SK-N-SH (cell line): ENCODE results near the gene GIT2. TPM values are rescaled to one million over a fixed set of nuclear protein-coding genes. Genes with fewer than 3 reads are reported as not detected.

ENCODE experiments used
- CTCF ChIA-PET: fragments of 300-600, 350-600 bp; formaldehyde crosslinking; extraction: SDS; loops from one replicate; lab custom pipeline; 2021; lab: Yijun Ruan, JAX
- POLR2A ChIA-PET: fragments of 350-600 bp; sonication (Branson Sonifier 250); formaldehyde crosslinking; extraction: SDS; loops from one replicate; lab custom pipeline; 2020; ENCODE audit warnings: antibody characterized with exemption, inconsistent platforms; lab: Yijun Ruan, JAX
- DNase-seq: peaks from one replicate; pipeline ENCODE4 v3.0.0; 2012
- H2AFZ ChIP-seq: fragments of 200-600 bp; sonication (generic); 2 replicates; pipeline ENCODE4 v1.8.1; 2016; ENCODE audit warnings: antibody characterized with exemption, mild to moderate bottlenecking, low read depth
- H3F3A ChIP-seq: fragments of 200-600 bp; sonication (generic); replicated peaks from 2 replicates; pipeline ENCODE3; 2016; ENCODE audit warnings: antibody characterized with exemption, mild to moderate bottlenecking; ENCODE audit not compliant: insufficient read depth
- H3K27ac ChIP-seq, 2 experiments: fragments of 200-500 bp in 1 of 2; fragments of 200-600 bp in 1 of 2; sonication (Bioruptor generic) in 1 of 2; sonication (generic), shearing (Covaris generic) in 1 of 2; 2 replicates each; pipeline versions ENCODE4 v1.5.1 to v1.6.1; 2014 to 2016; ENCODE audit warnings: low read depth in 2 of 2, inconsistent platforms in 1 of 2, low read length in 1 of 2, mild to moderate bottlenecking in 1 of 2, mixed read lengths in 1 of 2
- H3K27me3 ChIP-seq: fragments of 200-600 bp; sonication (generic), shearing (Covaris generic); 2 replicates; pipeline ENCODE4 v1.6.1; 2016; ENCODE audit warnings: mixed run types; ENCODE audit not compliant: insufficient read depth
- H3K36me3 ChIP-seq, 2 experiments: fragments of 200-500 bp in 1 of 2; fragments of 200-600 bp in 1 of 2; sonication (Bioruptor generic) in 1 of 2; sonication (generic) in 1 of 2; replicated peaks in 1 of 2; 2 replicates each; pipeline versions ENCODE3 to v1.5.1; 2014 to 2016; ENCODE audit warnings: low read length in 1 of 2, mild to moderate bottlenecking in 1 of 2; ENCODE audit not compliant: insufficient read depth in 2 of 2, control insufficient read depth in 1 of 2
- H3K4me1 ChIP-seq, 2 experiments: fragments of 200-500 bp in 1 of 2; fragments of 200-600 bp in 1 of 2; sonication (Bioruptor generic) in 1 of 2; sonication (generic), shearing (Covaris generic) in 1 of 2; 2 replicates each; pipeline versions ENCODE4 v1.5.1 to v1.6.1; 2014 to 2016; ENCODE audit warnings: low read depth in 1 of 2, low read length in 1 of 2, mixed run types in 1 of 2; ENCODE audit not compliant: insufficient read depth in 2 of 2, control insufficient read depth in 1 of 2
- H3K4me2 ChIP-seq: fragments of 200-600 bp; sonication (generic), shearing (Covaris generic); 2 replicates; pipeline ENCODE4 v1.6.1; 2017; ENCODE audit warnings: mixed run types
- H3K4me3 ChIP-seq, 2 experiments: fragments of 200-500 bp in 1 of 2; fragments of 200-600 bp in 1 of 2; sonication (Bioruptor generic) in 1 of 2; sonication (generic), shearing (Covaris generic) in 1 of 2; 2 replicates each; pipeline versions ENCODE4 v1.5.1 to v1.8.1; 2014 to 2016; ENCODE audit warnings: low read depth in 2 of 2, inconsistent platforms in 1 of 2, low read length in 1 of 2, mild to moderate bottlenecking in 1 of 2, mixed read lengths in 1 of 2, moderate library complexity in 1 of 2
- H3K79me2 ChIP-seq: fragments of 200-600 bp; sonication (generic); 2 replicates; pipeline ENCODE4 v1.8.1; 2017; ENCODE audit warnings: mild to moderate bottlenecking; ENCODE audit not compliant: insufficient read depth
- H3K9ac ChIP-seq: fragments of 200-600 bp; sonication (generic); 2 replicates; pipeline ENCODE4 v1.6.1; 2017; ENCODE audit warnings: mixed run types
- H3K9me2 ChIP-seq: fragments of 200-600 bp; sonication (generic); 2 replicates; pipeline ENCODE4 v1.6.1; 2017; ENCODE audit warnings: mixed run types
- H3K9me3 ChIP-seq: fragments of 200-600 bp; sonication (generic); 2 replicates; pipeline ENCODE4 v1.6.1; 2017; ENCODE audit warnings: mixed run types, mild to moderate bottlenecking, moderate library complexity
- H4K20me1 ChIP-seq: fragments of 200-600 bp; sonication (generic); 2 replicates; pipeline ENCODE4 v1.6.1; 2017; ENCODE audit warnings: mild to moderate bottlenecking, mixed run types; ENCODE audit not compliant: insufficient read depth
- CHD2 ChIP-seq: fragments of 150-350 bp; IDR thresholded peaks from 2 replicates; pipeline ENCODE4 v1.6.1; 2018; ENCODE audit warnings: low read length; ENCODE audit not compliant: partially characterized antibody
- ELF1 ChIP-seq: IDR thresholded peaks from 2 replicates; pipeline ENCODE4 v1.4.0; 2012
- EP300 ChIP-seq, 2 experiments: IDR thresholded peaks; 2 replicates each; pipeline versions ENCODE4 v1.4.0 to v1.6.1; 2012; ENCODE audit warnings: borderline replicate concordance in 1 of 2, low read depth in 1 of 2, low read length in 1 of 2
- NFIC ChIP-seq: IDR thresholded peaks from 2 replicates; pipeline ENCODE4 v1.4.0; 2012; ENCODE audit warnings: borderline replicate concordance
- NRF1 ChIP-seq: IDR thresholded peaks from 2 replicates; pipeline ENCODE4 v1.6.1; 2012; ENCODE audit warnings: low read depth, mild to moderate bottlenecking, low read length
- POLR2AphosphoS5 ChIP-seq: IDR thresholded peaks from 2 replicates; pipeline ENCODE4 v1.6.1; 2012; ENCODE audit warnings: low read depth, low read length
- RCOR1 ChIP-seq: fragments of 150-350 bp; IDR thresholded peaks from 2 replicates; pipeline ENCODE4 v1.6.1; 2017; ENCODE audit warnings: antibody characterized with exemption, low read length
- RFX5 ChIP-seq: IDR thresholded peaks from 2 replicates; pipeline ENCODE4 v1.6.1; 2012; ENCODE audit warnings: mild to moderate bottlenecking, improper control_type of control experiment, low read length
- SIN3A ChIP-seq: IDR thresholded peaks from 2 replicates; pipeline ENCODE4 v1.6.1; 2012; ENCODE audit warnings: low read depth, mild to moderate bottlenecking, low read length, moderate library complexity, borderline replicate concordance
- SMC3 ChIP-seq: IDR thresholded peaks from 2 replicates; pipeline ENCODE4 v1.6.1; 2012; ENCODE audit warnings: low read depth, low read length, improper control_type of control experiment
- TCF12 ChIP-seq: IDR thresholded peaks from 2 replicates; pipeline ENCODE4 v1.4.0; 2012
- USF1 ChIP-seq: IDR thresholded peaks from 2 replicates; pipeline ENCODE4 v1.4.0; 2012; ENCODE audit warnings: low read depth, borderline replicate concordance
- USF2 ChIP-seq: fragments of 150-350 bp; IDR thresholded peaks from 2 replicates; pipeline ENCODE4 v1.6.1; 2017; ENCODE audit warnings: antibody characterized with exemption, low read length, low read depth, borderline replicate concordance
- WGBS: methylation state at CpG from one replicate; pipeline ENCODE4 v1.1.6; 2017; ENCODE audit warnings: low lambda C conversion rate; 5-methylcytosine and 5-hydroxymethylcytosine counted together
- polyA plus RNA-seq, 3 experiments: library from polyadenylated mRNA; depleted of rRNA; stranded (reverse); fragments of >200 nt; gene quantifications; 2 replicates each; pipeline ENCODE4 v1.2.3, GENCODE V29; 2012
- TF ChIP-seq, protein P1 (sequence below): IDR thresholded peaks from 2 replicates; pipeline ENCODE4 v1.4.0; 2012; ENCODE audit warnings: low read depth

Gene GIT2
- polyA plus RNA-seq, 1 of the 3 experiments (the other 2 are of a cell fraction) = 21.2 TPM

DNA sequence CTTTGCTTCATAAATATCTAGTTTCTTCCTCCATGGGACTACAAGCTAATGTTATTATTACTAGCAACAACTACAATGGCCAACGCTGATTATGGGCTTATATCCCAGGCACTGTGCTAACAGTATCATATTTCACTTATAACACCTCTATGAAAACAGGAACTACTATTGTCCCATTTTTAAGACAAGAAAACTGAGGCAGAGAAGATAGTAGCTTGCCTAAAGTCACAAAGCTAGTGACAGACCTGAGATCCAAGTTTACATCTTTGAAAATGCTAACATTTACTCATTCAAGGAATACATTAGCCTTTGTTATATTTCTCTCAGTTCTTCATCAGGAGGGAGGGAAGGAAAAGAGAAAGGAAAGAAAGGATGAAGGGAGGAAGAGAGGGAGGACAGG is 32.8 kb downstream of the GIT2 start (continued):
- no peak for TF ChIP-seq TCF12
- no peak for TF ChIP-seq USF2
- TF ChIP-seq NFIC = no peak

DNA sequence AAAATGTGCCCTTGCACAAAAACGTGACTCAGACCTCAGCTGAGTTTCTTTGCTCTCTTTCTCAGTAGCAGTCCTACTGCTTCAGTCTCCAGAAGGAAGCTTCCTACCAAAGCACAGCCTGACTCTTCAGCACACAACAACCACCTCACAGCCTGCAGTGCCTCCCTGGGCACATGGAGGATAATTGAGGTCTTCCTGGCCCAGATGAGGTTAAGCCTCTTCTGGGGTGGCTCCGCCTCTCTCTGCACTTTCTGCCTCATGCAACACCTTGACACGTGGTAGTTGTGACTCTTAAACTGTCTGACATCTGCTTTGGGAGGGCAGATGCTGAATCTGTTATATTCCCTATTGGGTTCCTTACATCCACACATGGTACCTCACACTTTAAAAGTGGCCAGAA is 33.8 kb downstream of the GIT2 start:
- H3K9me3 ChIP-seq = no peaks in the 10 kb centered on the region
- H3K27me3 ChIP-seq = no peaks in the 10 kb centered on the region
- POLR2A ChIA-PET = no interaction called here
- no peaks in the 10 kb centered on the region for H4K20me1 ChIP-seq
- no peak overlapping the region for H3K27ac ChIP-seq
- H2AFZ ChIP-seq = no peak overlapping the region
- H3K4me2 ChIP-seq = no peak overlapping the region
- WGBS = 81% methylated on average over 3 of the region's 3 CpGs
- H3K79me2 ChIP-seq = no peaks in the 10 kb centered on the region
- no peaks in the 10 kb centered on the region for H3K9me2 ChIP-seq
- TF ChIP-seq ELF1 = no peak
- TF ChIP-seq POLR2AphosphoS5 = no peak
- TF ChIP-seq RCOR1 = no peak
- no peak for TF ChIP-seq USF1
- TF ChIP-seq, protein P1, sequence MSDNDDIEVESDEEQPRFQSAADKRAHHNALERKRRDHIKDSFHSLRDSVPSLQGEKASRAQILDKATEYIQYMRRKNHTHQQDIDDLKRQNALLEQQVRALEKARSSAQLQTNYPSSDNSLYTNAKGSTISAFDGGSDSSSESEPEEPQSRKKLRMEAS = no peak
- TF ChIP-seq EP300 (IDR thresholded peaks at IDR 0.05; ENCODE audit: borderline replicate concordance in 1 of 2, low read depth in 1 of 2, low read length in 1 of 2) = no peak
- no peak for TF ChIP-seq CHD2
- no peak for TF ChIP-seq RFX5
- TF ChIP-seq SMC3 = no peak
- TF ChIP-seq USF2 = no peak
- no peak for TF ChIP-seq NRF1
- TF ChIP-seq, all 33 proteins: peak for 0
- Histone ChIP-seq H3K36me3 (peaks cover 41 to 58% of the 10 kb centered on the region in 2 experiments), H3K9ac (no peak overlapping the region), H3F3A (peaks cover 6% of the 10 kb centered on the region), H3K4me3 (no peak overlapping the region), H3K4me1 (no peaks in the 10 kb centered on the region)
- CTCF ChIA-PET = no interaction called here
- DNase-seq = no peak

DNA sequence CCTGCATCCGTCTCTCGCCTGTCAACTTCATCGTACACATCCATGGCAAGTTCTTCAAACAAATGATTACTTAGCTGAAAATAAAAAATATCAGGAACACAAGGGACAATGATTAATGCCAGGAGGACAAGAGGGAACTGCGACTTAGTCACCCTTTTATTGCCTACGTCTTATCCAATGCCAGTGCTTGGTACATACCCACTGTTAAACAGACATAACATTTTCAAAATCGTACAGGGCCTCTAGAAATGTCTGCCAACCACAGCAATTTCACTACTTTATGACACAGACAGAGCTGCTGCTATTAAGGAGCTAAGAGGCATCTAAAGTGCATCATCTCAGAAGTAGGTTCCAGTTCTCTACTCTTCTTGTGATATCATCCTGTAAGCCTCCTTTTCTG is 34.6 kb downstream of the GIT2 start:
- H3K9ac ChIP-seq = no peak overlapping the region
- no peaks in the 10 kb centered on the region for H3K9me3 ChIP-seq
- H3K4me1 ChIP-seq = no peaks in the 10 kb centered on the region
- no peaks in the 10 kb centered on the region for H4K20me1 ChIP-seq
- no peak for TF ChIP-seq NRF1
- TF ChIP-seq USF2 = no peak
- no peak for TF ChIP-seq SIN3A
- CTCF ChIA-PET = interaction anchor here (1.1 to 1.4 kb wide), 2 partner anchors 10 to 21 kb away, joined by 3 read pairs; no protein-coding TSS in a partner anchor
- no peaks in the 10 kb centered on the region for H3K9me2 ChIP-seq
- DNase-seq = no peak
- H3K36me3 ChIP-seq = peaks cover 35 to 53% of the 10 kb centered on the region in 2 experiments
- POLR2A ChIA-PET = no interaction called here
- no peak overlapping the region for H3K4me2 ChIP-seq
- WGBS = 92% methylated on average over 6 of the region's 6 CpGs
- H2AFZ ChIP-seq = no peak overlapping the region
- H3K27me3 ChIP-seq = no peaks in the 10 kb centered on the region
- no peak overlapping the region for H3K4me3 ChIP-seq
- no peaks in the 10 kb centered on the region for H3K79me2 ChIP-seq
- H3K27ac ChIP-seq = no peak overlapping the region
- H3F3A ChIP-seq = peaks cover 3% of the 10 kb centered on the region
